Testis (tissue), 2 donors: ENCODE results near the gene HECTD4.

ENCODE experiments used
- CTCF ChIP-seq, 3 experiments: fragments of 450-650 bp in 2 of 3; fragments of 200-600 bp in 1 of 3; sonication (generic) in 1 of 3; IDR thresholded peaks; one replicate each; pipeline ENCODE4 v1.5.1; 2016 to 2019; ENCODE audit warnings: antibody characterized with exemption in 3 of 3, mild to moderate bottlenecking in 2 of 3, moderate library complexity in 1 of 3
- POLR2A ChIP-seq: fragments of 450-650 bp; IDR thresholded peaks from one replicate; pipeline ENCODE4 v1.6.1; 2017; ENCODE audit warnings: antibody characterized with exemption, mild to moderate bottlenecking, moderate library complexity

- TF ChIP-seq CTCF (IDR thresholded peaks at IDR 0.05) (no peak), POLR2A (no peak)
Observed at GRCh38 chr12:112172556-112173324, 209.5 kb downstream of the HECTD4 start.
